NCI-H510A treated with DMSO at 0.1 percent for 48 hours (cell line): Measurements from ENCODE around the gene GPNMB.
"Not testable (repeated sequence)": the region's sequence is repeated elsewhere in the genome, so short reads cannot be mapped to it uniquely, and the experiment has no call there.

ENCODE experiments used
- DNase-seq: peaks from one replicate; lab custom pipeline; 2025; lab: John Stamatoyannopoulos, UW

The GPNMB gene

DNA sequence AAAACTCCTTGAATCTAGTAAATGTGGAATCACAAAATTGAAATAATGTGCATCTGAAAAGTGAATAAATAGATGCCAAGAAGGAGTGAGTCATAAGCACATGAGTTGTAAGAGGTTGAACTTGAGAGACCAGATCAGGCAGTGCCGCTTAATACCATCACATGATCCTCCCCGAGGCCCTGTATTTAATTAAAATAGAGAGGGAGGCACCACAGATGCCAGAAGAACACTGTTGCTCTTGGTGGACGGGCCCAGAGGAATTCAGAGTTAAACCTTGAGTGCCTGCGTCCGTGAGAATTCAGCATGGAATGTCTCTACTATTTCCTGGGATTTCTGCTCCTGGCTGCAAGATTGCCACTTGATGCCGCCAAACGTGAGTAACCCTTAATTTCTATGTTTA lies at the start of gene GPNMB:
Gene GPNMB, plus strand, starts transcription at position 221 of the 400 bp plus-strand sequence. Its CDS starts 83 bp downstream, at position 304.
- no peak for DNase-seq

GRCh38 chr7:23197745-23198144 lies 48.8 kb upstream of the GPNMB start:
- DNase-seq: not testable (repeated sequence)

DNA sequence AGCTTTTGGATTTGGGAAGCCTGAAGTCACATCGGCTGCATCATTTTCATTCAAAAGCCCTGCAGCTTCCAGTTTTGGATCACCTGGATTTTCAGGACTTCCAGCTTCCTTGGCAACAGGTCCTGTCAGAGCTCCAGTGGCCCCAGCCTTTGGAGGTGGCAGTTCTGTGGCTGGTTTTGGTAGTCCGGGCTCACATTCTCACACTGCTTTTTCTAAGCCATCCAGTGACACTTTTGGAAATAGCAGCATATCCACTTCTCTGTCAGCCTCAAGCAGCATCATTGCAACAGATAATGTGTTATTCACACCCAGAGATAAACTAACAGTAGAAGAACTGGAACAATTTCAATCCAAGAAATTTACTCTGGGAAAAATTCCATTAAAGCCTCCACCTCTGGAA lies 46.2 kb upstream of the GPNMB start:
- no peak for DNase-seq

DNA sequence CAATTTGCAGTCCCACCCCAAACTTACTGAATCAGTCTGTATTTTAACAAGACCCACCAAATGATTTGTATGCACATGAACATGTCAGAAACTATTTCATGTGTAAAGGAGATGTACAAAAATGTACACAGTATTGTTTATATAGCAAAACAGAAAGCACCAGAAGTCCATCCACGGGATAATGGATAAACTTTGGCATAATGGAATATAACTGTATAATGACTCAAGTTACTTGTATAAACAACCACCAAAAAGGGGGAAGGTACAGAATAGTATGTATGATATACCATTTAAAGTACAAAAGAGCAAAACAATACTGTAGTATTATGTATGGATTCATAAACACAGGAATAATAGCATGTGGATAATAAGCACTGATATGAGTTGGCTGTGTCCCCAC lies 42.3 kb upstream of the GPNMB start:
- no peak for DNase-seq

DNA sequence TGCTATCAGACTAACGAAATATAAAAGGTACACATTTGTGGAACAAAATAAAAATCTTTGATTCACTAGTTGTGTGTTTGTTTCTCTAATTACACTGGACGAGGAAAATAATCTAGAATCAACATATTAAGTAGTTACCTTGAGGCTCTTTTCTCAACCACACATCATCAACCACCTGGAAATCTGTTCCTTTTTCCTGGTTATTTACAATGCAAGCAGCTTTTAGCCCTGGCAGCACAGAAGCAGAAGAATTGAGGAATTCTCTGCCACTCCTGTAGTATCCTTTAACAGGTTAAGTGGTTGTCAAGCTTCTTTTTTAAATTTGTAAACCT lies 41.0 kb upstream of the GPNMB start:
- DNase-seq: no peak

GRCh38 chr7:23205909-23206767 lies 40.4 kb upstream of the GPNMB start:
- DNase-seq: no peak

GRCh38 chr7:23207021-23207420 lies 39.6 kb upstream of the GPNMB start:
- no peak for DNase-seq

GRCh38 chr7:23207884-23208283 lies 38.7 kb upstream of the GPNMB start:
- no peak for DNase-seq

DNA sequence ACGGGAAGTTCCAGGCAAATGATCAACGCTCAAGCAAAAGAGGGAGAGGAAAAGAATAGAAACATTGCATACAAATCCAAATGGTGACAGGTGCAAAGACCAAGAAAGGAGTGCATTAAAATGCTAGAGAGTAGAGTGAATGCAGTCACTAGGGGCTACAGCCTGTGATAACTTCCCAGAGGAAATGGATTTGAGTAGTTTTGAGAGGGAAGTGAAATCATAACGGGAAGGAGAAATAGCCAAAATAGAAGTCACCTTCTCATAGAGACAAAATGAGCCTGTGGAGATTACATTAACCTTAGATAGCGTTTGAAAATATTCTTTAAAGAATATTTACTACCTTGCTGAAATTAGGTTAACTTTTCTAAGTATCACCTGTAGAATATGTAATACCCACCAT lies 38.3 kb upstream of the GPNMB start:
- DNase-seq: no peak

- no peak for DNase-seq
Observed at GRCh38 chr7:23210506-23210905, 36.1 kb upstream of the GPNMB start.

GRCh38 chr7:23211589-23211988 lies 35.0 kb upstream of the GPNMB start:
- no peak for DNase-seq

- DNase-seq: no peak
Observed at GRCh38 chr7:23212395-23212794, 34.2 kb upstream of the GPNMB start.

GRCh38 chr7:23212841-23213240 lies 33.7 kb upstream of the GPNMB start:
- no peak for DNase-seq

DNA sequence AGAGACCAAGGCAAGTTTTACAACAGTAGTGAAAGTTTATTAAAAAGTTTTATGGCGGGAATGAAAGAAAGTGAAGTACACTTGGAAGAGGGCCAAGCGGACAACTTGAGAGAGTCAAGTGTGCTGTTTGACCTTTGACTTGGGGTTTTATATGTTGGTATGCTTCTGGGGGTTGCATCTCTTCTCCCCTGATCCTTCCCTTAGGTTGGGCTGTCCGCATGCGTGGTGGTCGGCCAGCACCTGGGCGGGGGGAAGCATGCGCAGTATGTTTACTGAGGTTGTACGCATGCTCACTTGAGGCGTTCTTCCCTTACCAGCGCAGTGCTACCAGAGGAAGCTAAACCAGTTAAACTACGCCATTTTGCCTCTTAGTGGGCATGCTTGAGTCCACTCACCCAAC lies 32.8 kb upstream of the GPNMB start:
- DNase-seq: no peak

GRCh38 chr7:23214423-23214822 lies 32.2 kb upstream of the GPNMB start:
- no peak for DNase-seq

GRCh38 chr7:23214938-23215337 lies 31.6 kb upstream of the GPNMB start:
- no peak for DNase-seq

GRCh38 chr7:23216021-23216420 lies 30.6 kb upstream of the GPNMB start:
- DNase-seq: no peak

DNA sequence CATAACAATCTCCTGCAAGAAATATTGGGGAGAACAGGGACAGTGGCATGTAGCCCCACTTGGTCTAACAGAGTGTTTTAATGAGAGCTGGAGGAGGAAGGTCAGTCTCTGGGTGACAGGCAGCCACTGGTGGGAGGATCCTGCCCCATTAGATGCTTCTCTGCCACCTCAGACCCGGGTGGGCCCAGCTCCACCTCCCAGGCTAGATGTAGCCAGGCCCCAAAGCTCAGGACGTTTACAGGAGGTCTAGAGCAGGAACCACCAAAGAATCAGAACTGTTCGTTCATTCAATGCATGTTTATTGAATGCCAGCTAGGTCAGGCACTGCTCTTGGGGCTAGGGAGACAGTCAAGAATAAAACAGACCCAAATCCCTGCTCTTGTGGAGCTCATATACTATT lies 28.4 kb upstream of the GPNMB start:
- DNase-seq: no peak

DNA sequence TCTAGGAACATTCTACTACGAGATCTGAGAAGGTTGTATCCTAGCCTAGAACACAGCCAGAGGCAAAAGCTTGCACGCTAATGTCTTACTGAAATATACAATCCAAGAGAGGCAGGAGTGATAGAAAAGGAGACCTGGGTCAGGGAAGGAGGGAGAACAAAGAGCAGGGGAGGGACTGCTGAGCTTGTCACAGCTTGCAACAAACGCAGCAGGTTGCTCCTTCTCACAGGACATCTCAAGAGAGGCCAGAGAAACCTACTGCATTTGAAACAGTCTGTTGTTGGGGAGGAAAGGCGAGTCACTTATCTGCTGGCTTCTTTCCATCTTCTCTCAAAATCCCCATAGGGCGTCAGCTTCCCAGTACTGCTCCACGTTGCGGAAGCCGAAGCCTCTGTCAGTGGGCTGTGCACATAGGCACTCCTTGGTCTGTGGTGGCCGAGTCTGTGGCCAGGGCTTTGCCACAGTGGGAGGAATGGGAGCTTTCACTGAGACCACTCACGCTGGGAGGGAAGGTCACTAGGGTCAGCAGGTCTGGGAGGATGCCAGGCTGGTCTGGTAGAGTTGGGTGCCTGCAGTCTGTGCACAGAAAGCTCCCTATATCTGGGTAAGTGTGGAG lies 25.8 kb upstream of the GPNMB start:
- no peak for DNase-seq

DNA sequence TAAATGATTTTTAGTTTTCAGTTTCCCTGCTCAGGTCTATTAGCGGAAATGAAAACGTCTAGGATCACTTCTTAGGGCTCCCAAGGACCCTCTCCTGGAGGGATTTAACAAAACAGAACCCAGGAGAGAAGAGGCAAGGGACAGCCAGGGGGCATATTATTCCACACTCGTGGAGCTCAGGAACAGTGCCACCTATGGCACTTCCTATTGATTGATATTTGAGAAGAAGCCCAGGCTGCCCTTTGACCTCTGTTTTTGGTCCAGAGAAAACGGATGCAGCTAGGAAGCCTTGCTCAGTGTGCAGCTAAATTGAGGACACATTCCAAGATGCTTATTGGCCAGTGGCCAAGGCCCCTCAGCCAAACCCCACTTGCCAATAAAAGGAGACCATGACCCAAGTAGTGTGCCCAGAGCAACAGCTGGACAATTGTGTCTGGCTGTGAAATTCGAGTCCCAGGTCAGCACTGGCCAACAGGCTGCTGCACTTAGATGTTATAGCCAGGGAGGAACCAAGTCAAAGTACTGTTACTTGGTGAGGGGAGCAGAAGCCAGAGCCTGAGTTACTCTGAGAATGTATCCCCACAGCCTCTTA lies 24.0 kb upstream of the GPNMB start:
- no peak for DNase-seq

DNA sequence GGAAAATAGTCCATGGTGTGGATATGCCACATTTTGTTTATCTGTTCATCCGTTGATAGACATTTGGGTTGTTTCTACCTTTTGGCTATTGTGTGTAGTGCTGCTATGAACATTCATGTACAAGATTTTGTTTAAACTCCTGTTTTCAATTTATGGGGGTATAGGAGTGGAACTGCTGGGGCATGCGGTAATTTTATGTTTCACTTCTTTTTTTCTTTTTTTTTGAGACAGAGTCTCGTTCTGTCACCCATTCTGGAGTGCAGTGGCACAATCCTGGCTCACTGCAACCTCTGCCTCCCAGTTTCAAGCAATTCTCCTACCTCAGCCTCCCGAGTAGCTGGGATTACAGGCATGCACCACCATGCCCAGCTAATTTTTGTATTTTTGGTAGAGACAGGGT lies 22.2 kb upstream of the GPNMB start:
- not testable (repeated sequence) for DNase-seq

DNA sequence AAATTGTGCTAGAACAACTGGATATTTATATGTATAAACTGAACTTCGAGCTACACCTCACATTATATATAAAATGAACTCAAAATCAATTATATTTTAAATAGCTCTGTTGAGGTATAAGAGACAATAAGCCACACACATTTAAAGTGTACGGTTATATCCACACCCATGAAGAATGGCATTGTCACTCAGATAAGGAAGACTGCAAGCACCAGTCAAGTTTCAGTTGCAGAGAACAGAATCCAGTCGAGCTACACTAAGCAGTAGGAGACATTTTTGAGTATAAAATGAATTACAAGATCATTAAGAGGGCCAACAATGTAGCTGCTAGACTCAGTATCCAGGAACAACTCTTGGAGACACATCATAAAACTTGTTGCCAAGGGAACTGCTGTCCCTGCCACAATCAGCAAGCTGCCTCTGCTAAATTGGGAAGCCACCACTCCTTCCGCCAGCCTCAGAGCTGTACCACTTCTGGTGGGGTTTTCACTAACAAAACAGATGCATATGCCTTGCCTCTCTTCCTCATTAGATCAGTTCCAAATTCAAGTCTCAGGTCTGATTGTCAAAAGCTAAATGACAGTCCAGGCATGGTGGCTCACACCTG lies 19.6 kb upstream of the GPNMB start:
- DNase-seq: no peak

- DNase-seq: no peak
Observed at GRCh38 chr7:23228412-23228811, 18.2 kb upstream of the GPNMB start.
